GM21423 (cell line): ENCODE results near the gene SQSTM1.

Experiments
- ATAC-seq: cut with Tn5 transposase; IDR thresholded peaks from one replicate; pipeline ENCODE4 v1.9.1; 2021; ENCODE audit warnings: mild to moderate bottlenecking, moderate library complexity; ENCODE audit not compliant: unreplicated experiment

The SQSTM1 gene

DNA sequence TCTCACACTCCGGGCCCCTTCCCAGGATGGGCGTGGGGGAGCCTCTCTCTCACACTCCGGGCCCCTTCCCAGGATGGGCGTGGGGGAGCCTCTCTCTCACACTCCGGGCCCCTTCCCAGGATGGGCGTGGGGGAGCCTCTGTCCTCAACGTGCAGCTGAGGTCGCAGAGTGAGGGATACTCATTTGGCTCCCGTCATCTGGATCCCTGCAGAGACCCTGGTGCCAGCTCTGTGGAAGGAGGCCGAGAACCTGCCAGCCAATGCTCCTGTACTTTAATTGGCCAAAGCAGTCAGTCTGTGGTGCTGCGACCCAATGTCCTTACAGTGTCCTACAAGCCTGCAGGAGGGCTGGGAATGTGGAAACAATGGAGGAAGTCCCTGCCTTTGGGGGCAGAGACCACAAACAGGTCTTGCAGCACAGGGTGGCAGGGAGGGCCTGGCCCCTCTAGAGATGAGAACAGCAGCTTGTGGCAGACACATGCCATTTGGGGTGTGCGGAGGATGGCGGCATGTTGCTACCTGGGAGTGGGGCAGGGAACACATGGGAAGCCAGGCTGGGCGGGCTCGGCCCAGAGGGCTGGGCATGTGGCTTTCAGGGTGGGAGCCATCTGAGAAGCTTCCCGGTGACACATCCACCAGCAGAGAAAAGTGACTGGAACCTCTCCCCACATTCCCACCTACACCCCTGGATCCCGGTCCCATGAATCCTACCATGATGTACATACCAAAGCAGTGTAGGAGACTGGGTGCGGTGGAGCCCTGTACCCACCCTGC, 51.5 kb downstream of the SQSTM1 start:
- ATAC-seq: no peak

DNA sequence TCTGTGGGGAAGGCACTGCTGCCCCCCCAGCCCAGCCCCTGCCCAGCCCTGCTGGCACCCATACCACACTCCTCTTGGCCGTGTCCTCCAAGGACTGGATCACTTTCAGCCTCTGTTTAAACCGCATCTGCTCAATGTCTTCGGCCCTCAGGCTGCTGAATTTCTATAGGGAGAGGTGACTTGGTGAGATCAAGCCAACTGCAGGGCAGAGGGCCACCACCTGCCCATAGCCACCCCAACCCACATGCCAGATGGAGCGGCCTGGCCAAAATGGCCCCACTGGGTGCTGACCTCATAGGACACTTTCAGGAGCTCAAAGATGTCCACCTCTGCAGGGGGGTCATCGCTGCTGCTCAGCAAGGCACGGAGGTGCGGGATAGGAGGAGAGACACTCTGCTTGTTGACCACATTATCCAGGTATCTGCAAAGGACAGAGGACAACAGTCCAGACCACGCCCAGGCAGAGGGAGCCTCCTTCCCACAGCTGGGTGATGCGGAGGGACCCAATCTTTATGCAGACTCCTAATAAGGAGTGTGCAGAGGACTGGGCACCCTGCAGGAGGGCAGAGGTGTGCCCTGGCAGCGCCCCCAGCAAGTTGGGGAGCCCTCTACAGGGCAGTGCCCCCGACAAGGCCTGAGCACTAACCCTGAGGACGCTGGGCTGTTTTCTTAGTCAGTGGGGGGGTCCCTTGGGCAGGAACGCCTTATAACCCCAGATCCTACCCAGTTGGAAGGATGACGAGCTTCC, 52.3 kb downstream of the SQSTM1 start:
- no peak for ATAC-seq

DNA sequence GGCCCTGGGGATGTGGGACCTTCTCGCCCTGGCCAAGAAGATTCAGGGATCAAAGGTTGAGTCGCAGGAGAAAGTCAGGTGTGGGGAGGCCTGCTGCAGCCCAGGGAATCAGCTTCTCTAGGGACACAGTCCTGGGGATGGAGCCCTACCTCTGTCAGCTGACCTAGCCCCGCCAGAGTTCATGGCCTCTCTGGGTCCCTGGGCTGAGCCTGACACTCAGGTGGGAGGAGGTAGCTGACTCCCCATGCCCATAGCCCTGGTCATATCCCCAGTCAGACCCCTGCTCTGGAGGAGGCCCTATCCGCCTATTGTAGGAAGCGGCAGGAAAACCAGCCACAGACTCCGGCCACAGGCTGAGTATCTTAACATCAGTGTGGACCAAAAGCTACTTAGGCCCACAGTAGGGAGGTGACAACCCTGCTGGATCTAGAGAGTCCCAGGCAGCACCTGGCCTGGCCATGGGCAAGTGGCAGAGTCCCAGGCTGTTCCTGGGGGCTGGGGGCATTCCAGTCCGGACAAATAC, 52.9 kb downstream of the SQSTM1 start:
- ATAC-seq: no peak

DNA sequence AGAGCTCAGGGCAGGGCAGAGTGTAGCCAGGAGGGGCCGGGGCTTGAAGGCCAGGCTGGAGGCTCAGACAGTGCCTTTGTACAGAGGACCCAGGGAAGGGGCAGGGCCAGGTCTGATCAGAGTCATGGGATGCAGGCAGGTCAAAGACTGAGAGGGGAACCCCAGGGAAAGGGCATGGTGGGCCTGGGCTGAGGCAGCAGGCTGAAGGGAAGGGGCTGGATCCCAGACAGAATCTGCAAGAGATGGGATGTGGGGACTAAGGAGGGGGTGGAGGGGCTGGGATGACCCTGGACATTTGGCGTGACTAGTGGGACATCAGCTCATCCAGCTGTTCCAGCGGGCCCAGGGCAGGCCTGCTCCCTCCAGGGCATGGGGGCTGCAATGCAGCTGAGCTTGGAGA, 53.4 kb downstream of the SQSTM1 start:
- ATAC-seq: no peak

DNA sequence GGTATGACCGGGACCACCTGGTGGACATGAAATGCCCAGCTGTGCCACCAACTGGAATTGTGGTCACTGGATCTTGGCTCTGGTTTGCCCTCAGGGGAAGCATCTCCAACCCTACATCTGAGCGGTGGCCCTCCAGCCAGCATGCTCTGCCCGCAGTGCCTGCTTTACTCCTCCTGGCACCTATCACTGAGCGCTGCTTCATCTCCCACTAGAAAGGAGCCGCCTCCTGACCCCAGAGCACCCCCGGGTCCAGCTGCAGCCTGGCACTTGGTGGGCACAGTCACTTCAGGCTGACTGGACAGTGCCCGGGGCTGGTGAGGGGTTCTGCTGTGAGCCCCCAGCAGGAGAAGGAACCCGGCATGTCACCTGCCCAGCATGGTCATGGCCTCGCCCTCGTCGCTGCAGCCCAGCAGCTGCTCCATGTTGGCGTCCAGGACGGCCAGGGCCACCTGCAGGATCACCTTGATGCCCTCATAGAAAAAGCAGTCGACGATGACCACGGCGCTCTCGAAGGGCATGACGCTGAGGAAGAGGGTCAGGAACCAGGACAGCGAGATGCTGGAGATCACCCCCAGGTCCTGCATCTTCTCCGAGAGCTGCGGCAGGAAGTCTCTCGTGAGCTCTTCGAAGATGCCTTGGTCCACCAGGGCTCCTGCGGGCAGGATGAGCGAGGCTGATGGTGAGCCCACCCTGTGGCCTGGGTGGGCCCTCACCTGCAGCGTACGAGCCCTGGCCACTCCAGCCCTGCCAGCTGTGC, 54.0 kb downstream of the SQSTM1 start:
- ATAC-seq: no peak

DNA sequence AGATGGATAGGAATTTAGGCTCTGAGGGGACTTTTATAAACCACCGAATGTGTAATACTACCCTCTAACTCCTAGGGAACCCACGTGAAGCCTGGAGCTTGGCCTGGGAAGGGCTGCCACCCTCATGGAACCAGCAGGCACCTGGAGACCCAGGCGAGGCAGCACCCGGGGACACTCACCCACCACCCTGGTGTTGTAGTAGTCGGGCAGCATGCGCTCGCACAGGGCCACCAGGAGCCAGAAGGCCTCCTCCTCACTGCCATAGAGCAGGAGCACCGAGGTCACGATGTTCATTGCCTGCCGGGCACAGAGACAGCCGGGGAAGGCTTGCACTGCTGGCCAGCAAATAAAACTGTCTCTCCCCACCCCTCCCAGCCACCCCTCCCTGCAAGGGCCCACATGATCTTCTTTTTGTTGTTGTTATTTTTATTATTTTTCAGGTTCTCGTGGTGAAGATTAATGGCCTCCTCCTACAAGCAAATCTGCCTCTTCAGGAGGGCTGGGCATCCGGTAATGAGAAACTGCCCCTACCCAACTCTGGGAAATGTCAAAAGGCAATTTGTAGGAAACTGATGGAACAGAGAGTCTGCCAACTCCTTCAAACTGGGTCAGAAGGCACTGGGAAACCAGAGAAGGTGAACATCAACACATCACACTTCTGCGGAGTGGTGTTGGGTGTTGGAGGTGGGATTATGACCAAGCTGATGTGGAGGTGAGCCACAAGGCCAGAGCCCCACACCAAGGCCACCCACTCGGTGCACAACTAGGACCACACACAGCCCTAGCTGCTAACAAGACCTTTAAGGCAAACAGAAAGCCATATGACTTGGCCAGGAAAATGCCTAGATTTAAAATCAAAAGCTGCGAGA, 55.3 kb downstream of the SQSTM1 start:
- no peak for ATAC-seq

DNA sequence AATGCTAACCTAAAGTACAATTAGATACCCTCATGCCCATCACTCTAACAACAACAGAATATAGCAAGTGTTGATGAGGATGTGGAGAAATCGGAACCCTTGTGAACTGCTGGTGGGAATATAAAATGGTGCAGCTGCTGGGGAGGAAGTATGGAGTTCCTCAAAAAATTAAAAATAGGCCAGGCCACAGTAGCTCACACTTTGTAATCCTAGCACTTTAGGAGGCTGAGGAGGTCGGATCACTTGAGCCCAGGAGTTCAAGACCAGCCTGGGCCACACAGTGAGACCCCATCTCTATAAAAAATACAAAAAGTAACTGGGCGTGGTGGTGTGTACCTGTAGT, 55.9 kb downstream of the SQSTM1 start:
- ATAC-seq: no peak

DNA sequence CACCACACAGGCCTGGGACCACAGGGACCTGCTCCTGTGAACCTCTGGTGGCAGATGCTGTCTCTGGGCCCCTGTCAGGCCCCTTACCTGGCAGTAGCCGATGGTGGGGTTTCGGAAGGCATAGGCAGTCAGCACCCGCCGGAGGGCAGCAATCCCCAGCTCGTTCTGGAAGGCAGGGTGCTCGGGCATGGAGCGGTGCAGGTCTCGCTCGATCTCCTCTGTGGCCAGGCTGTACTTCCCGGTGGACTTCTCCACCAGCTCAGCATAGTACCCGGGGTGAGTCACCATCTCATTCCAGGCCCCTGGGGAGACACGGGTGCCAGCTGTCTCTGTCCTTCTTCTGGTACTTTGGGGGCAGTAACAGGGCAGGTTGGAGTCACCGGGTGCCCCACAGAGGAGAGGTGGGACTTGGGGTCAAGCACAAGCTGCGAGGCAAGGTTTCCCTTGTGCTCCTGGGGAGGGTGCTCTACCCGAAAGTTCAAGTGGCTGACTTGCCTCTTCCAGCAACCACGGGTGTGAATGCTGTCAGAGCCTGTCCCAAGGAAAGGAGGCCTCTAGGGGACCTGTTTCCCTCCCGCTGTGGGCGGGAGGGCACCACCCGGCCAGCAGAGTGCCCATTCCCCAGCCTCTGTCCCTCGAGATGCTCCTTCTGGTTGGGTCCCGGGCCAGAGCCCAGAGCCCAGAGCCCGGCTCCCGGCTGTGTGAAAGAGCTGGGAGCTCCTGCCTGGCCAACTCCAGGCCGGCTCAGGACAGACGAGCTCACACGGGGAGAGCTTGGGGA, 57.7 kb downstream of the SQSTM1 start:
- ATAC-seq: no peak

DNA sequence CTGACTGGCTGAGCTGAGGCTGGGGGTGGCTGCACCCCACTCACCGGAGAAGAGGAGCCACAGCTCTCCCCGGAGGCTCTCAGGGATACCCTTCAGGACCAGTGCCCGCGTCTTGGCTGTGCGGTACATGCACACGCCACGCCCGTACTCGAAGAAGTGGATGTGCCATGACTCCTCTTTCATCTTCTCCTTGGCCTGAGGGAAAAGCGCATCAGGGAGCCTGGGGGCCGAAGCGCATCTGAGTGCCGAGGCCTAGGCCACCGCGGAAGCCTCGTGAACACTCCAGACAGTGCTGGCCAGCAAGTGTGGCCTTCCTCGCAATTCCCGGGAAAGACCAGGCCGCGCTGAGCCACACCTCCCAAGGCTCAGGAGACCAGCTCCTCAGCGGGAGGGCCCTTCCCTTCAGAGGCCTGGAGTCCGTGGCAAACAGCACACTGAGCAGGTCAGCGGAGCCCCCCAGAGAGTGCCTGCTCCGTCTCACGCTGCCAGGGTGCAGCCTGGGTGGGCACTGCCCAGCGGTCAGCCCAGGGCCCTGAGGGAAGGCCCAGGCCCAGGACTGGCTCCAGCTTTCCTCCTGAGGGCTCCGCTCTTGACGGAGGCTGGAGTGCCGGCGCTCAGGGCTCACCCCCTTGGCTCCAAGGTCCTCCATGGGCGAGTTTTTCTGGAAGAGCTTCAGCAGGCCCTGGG, 58.4 kb downstream of the SQSTM1 start:
- no peak for ATAC-seq

DNA sequence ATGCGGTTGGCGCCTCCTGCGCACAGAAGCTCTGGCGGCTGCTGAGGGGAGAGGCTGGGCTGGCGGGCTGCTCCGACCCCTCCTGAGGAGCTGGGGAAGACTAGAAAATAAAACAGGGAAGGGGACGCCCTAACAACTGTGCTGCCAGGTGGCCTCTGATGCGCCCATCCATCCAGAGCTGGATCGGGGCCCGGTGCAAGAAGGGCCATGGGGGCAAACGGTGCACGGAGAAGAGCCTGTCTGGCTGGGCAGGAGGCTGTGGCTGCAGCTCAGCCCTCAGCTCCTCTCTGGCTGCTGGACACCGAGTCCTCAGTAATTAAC, 58.9 kb downstream of the SQSTM1 start:
- ATAC-seq: no peak

DNA sequence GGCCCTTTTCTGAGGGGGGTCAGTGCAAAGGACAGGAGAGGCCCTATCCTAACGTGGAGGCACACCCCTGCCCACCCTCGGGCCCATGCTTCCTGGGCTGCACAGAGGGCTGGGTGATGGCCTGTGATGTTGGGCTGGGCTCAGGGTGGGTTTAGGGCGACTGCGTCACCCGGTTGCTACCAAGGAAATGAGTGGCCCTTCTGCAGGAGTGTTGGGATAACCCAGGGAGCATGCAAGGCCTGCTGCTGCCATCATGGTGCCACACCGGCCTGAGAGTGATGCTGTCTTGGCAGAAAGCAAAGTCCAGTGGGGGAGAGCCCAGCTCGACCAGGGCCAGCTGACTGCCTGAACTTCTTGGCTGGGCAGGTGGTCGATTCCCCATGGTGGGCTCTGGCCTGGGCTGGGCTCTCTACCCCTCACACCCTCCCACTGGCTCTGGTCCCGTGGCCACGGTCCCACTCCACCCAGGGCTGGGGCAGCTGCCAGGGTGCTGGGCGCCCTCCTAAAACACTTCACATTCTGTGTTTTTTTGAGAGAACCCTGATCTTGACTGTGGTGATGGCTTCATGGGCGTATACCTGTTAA, 59.5 kb downstream of the SQSTM1 start:
- ATAC-seq: no peak

DNA sequence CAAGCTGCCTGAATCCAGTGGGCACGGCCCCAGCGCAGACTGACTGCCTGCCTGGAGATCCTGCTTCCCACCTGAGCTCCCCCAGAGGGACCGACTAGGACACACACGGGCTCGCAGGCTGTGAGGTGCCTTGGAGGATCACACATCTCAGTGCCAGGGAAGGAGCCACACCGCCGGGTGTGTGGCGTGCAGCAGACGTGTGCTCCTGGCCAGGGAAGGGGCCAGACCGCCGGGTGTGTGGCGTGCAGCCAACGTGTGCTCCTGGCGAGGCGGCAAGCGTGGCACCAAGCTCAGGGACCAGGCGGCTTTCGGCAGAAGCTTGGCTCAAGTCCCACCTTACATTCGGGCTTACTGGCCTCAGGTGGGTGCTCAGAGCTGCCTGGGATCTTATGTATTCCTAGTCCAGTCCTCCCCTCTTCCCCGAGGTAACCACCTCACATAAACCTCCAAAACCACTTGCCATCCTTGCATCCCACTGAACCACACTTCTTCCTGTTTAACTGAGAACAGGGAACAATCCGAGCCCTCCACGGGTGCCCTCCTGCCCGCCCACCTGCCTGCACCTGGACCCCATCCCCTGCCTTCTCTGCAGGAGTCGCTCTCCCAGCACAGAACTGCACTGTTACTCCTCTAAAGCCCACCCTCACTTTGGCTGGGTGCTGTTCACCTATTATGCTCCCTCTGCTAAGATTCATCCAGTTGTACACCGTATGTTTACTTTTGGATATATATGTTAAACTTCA, 60.3 kb downstream of the SQSTM1 start:
- no peak for ATAC-seq

DNA sequence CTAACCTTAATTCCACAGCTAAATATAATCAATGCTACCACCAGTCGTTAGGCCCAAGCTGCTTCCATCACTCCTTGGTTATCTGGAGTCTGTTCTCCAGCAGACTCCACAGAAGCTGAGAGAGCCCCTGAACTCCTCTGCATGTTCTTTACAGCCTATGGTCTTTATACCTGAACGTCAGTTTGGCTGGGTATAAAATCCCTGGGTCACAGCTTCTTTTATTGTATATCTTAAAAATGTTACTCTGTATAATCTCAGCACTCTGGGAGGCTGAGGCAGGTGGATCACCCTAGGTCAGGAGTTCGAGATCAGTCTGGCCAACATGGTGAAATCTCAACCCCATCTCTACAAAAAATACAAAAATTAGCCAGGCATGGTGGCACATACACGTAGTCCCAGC, 61.6 kb downstream of the SQSTM1 start:
- no peak for ATAC-seq

DNA sequence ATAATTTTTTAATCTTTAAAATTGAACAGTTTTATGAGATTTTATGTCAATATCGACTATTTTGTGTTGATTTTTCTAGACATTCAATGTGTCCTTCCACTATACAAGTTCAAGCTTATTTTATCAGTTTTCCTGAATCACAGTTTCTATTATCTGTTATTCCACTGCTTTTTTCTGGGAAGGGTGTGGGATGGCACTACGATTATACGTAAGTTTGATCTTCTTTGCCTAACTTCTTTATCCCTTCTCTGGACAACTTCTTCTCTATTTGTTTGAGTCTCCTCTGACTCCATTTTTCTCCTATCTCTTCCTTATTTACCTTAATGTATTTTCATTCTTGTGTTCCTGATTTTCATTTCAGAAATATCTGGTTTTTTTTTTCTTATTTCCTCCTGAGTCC, 62.5 kb downstream of the SQSTM1 start:
- ATAC-seq: no peak

DNA sequence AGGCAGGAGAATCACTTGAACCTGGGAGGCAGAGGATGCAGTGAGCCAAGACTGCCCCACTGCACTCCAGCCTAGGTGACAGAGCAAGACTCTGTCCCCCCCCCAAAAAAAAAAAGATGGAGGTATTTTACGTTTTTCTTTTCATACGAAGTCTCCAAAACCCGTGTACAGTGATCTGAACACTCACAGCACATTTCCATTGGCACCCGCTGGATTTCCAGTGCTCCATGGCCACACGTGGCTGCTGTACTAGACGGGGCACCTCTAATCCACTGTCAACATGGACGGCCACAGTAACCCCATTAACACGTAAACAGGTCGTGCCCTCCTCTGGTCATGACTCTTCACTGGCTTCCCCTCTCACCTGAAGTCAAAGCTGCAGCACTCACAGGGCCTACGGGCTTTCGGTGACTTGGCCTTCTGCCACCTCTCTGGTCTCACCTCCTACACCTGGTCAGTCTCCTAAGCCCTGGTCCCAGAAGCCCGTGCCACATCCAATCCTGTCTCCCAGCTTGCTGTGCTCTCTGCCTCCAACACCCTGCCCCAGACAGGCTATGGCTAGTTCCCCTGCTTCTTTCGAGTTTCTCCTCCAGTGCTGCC, 64.9 kb downstream of the SQSTM1 start:
- ATAC-seq: no peak

DNA sequence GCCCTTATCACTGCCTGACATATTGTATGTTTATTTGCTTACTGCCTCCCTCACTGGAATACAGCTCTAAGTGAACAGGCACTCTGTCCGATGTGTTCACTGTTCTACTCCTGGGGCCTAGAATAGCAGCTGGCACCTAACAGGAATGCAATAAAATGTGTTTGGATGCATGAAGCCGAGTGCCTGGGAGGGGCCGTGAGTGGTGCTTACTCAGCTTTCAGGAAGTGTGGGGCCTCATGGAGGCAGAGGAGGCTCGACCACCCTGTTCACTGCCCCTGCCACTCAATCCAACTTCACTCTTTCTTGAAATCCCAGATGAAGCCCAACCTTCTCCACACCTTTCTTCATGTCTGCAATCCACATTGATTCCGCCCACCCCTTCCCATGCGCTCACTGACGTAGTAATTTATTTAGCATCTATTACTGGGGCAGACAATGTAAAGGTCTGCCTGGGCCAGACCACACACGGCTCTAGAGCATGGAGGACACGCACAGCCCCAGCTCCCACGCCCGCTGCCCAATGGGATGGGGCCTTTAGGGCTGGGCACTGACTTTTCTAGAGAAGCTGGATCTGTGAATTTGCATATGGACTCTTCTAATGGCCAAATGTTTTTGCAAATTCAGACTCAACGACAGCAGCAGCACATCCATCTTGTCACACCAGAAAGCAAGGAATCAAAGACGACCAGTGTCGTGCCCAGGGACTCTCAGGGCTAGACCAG, 65.6 kb downstream of the SQSTM1 start:
- no peak for ATAC-seq

DNA sequence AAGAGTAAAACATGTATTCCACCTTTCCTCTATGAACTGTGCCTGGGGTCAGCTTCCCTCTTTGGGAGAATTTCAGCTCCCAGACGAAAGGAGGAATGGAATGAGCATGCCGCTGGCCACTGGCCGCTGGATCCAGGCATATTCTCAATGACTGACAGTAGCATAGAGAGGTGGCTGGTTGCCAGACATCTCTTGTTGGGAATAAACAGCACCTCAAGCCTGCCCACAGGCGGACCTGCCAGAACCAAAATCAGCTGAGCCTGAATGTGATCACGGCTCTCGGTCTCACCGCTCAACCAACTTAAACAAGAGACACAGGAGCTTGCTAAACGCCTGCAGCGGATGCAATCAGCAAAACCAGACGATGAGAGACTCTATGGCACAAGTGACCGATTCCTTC, 66.4 kb downstream of the SQSTM1 start:
- no peak for ATAC-seq
